SK-N-SH treated with all-trans-retinoic acid at 6 μM for 48 hours (cell line): ENCODE results near the gene ARHGEF10L.

Experiments used
- ATAC-seq: fragments of 200-7000 bp; cut with Tn5 transposase; 3 replicates; pipeline ENCODE4 v1.9.1; 2020; ENCODE audit warnings: mild to moderate bottlenecking, moderate library complexity
- ARNTL ChIP-seq: fragments of 450-650 bp; formaldehyde crosslinking; IDR thresholded peaks from 2 replicates; pipeline ENCODE4 v1.5.0; 2020; ENCODE audit warnings: low read depth, mild to moderate bottlenecking, moderate library complexity, borderline replicate concordance
- BACH2 ChIP-seq: fragments of 250-450 bp; sonication (Bioruptor Pico); IDR thresholded peaks from 2 replicates; pipeline ENCODE4 v1.9.0; 2021; ENCODE audit warnings: mild to moderate bottlenecking, borderline replicate concordance
- CREB5 ChIP-seq: fragments of 250-450 bp; sonication (Bioruptor Pico); IDR thresholded peaks from 2 replicates; pipeline ENCODE4 v1.5.1; 2020; ENCODE audit warnings: low read depth, mild to moderate bottlenecking, moderate library complexity
- CSDC2 ChIP-seq: fragments of 250-450 bp; sonication (Bioruptor Pico); IDR thresholded peaks from 2 replicates; pipeline ENCODE4 v1.5.0; 2020; ENCODE audit warnings: mild to moderate bottlenecking, moderate library complexity
- ESRRG ChIP-seq: fragments of 250-450 bp; sonication (Bioruptor Pico); IDR thresholded peaks from 2 replicates; pipeline ENCODE4 v1.6.1; 2021; ENCODE audit warnings: mild to moderate bottlenecking
- ISL1 ChIP-seq: fragments of 250-450 bp; sonication (Bioruptor Pico); IDR thresholded peaks from 2 replicates; pipeline ENCODE4 v2.1.2; 2022; ENCODE audit warnings: mild to moderate bottlenecking, moderate library complexity
- OSR1 ChIP-seq: fragments of 250-450 bp; sonication (Bioruptor Pico); IDR thresholded peaks from 2 replicates; pipeline ENCODE4 v1.8.0; 2022; ENCODE audit warnings: moderate library complexity, mild to moderate bottlenecking, inconsistent platforms
- PATZ1 ChIP-seq: fragments of 250-450 bp; sonication (Bioruptor Pico); IDR thresholded peaks from 2 replicates; pipeline ENCODE4 v1.8.0; 2020; ENCODE audit warnings: mild to moderate bottlenecking, moderate library complexity, borderline replicate concordance
- PPARA ChIP-seq: fragments of 250-450 bp; sonication (Bioruptor Pico); IDR thresholded peaks from 2 replicates; pipeline ENCODE4 v1.5.0; 2020; ENCODE audit warnings: mild to moderate bottlenecking, borderline replicate concordance
- RARB ChIP-seq: fragments of 250-450 bp; sonication (Bioruptor Pico); IDR thresholded peaks from 2 replicates; pipeline ENCODE4 v1.8.0; 2021; ENCODE audit warnings: mild to moderate bottlenecking, moderate library complexity
- SNAI2 ChIP-seq: fragments of 250-450 bp; sonication (Bioruptor Pico); IDR thresholded peaks from 2 replicates; pipeline ENCODE4 v1.5.0; 2020; ENCODE audit warnings: mild to moderate bottlenecking, moderate library complexity
- TCF4 ChIP-seq: fragments of 250-450 bp; sonication (Bioruptor Pico); IDR thresholded peaks from 2 replicates; pipeline ENCODE4 v1.8.0; 2021; ENCODE audit warnings: mild to moderate bottlenecking, moderate library complexity, borderline replicate concordance
- TOX ChIP-seq: fragments of 250-450 bp; sonication (Bioruptor Pico); IDR thresholded peaks from 2 replicates; pipeline ENCODE4 v1.8.0; 2021; ENCODE audit warnings: mild to moderate bottlenecking, moderate library complexity, borderline replicate concordance
- ZC3H10 ChIP-seq: fragments of 250-450 bp; sonication (Bioruptor Pico); IDR thresholded peaks from 2 replicates; pipeline ENCODE4 v1.5.1; 2021; ENCODE audit warnings: mild to moderate bottlenecking, moderate library complexity
- ZFP3 ChIP-seq: fragments of 250-450 bp; sonication (Bioruptor Pico); IDR thresholded peaks from 2 replicates; pipeline ENCODE4 v1.5.0; 2020; ENCODE audit warnings: mild to moderate bottlenecking, moderate library complexity
- ZFP30 ChIP-seq: fragments of 450-650 bp; formaldehyde crosslinking; IDR thresholded peaks from 2 replicates; pipeline ENCODE4 v1.5.0; 2022; ENCODE audit warnings: mild to moderate bottlenecking, moderate library complexity
- ZNF565 ChIP-seq: fragments of 450-650 bp; formaldehyde crosslinking; conservative IDR thresholded peaks from 2 replicates; pipeline ENCODE4 v1.5.0; 2020; ENCODE audit warnings: low read depth, mild to moderate bottlenecking, moderate library complexity
- ZNF70 ChIP-seq: fragments of 450-650 bp; formaldehyde crosslinking; IDR thresholded peaks from 2 replicates; pipeline ENCODE4 v1.5.0; 2020; ENCODE audit warnings: mild to moderate bottlenecking, moderate library complexity
- ZNF8 ChIP-seq: fragments of 450-650 bp; formaldehyde crosslinking; IDR thresholded peaks from 2 replicates; pipeline ENCODE4 v1.5.0; 2020; ENCODE audit warnings: mild to moderate bottlenecking, moderate library complexity
- TF ChIP-seq, protein P1 (sequence below): fragments of 250-450 bp; sonication (Bioruptor Pico); IDR thresholded peaks from 2 replicates; pipeline ENCODE4 v1.5.1; 2021; ENCODE audit warnings: mild to moderate bottlenecking, moderate library complexity
- TF ChIP-seq, protein P2 (sequence below): fragments of 250-450 bp; sonication (Bioruptor Pico); IDR thresholded peaks from 2 replicates; pipeline ENCODE4 v1.5.0; 2020; ENCODE audit warnings: mild to moderate bottlenecking, moderate library complexity

Gene ARHGEF10L

DNA sequence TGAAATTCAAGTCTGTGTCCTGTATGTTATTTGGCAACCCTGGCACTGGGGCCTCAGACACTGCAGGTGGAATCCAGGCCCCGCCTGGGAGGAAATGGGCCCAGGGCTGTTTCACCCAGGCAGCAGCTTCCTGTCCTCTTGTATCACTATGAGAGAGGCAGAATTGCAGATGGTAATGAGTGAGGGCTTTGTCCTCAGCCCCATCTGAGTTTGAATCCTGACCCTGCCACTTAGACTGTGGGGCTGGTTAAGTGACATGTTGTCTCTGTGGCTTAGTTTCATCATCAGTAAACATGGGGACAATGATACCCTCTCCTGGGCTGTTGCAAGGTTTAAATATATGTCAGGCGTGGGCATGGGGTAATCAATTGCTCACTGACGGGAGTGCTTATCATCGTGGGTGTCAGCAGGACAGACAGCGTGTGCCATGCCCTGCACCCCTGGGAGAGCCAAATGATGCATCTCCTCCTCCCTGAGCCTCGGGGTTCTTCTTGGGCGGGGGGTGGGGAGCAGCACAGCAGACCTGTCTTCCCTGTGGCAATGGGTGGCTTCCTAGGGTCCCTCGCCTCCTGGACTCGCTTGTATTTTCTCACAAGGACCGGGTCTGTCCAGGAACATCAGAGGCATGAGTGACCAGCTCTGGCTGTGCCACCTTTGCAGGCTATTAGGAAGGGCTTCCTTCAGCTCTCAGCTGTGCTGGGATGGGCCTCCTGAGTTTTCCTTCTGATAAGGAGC lies 42.1 kb downstream of the ARHGEF10L start:
- no peak for TF ChIP-seq RARB (CRISPR knock-in tag)
- no peak for TF ChIP-seq ZNF8 (CRISPR knock-in tag)
- TF ChIP-seq TOX (CRISPR knock-in tag), result no peak
- no peak for TF ChIP-seq CREB5 (CRISPR knock-in tag)
- TF ChIP-seq TCF4 (CRISPR knock-in tag), result no peak
- TF ChIP-seq BACH2 (CRISPR knock-in tag), result no peak
- TF ChIP-seq ESRRG (CRISPR knock-in tag), result no peak
- no peak for TF ChIP-seq SNAI2
- TF ChIP-seq, protein P1, sequence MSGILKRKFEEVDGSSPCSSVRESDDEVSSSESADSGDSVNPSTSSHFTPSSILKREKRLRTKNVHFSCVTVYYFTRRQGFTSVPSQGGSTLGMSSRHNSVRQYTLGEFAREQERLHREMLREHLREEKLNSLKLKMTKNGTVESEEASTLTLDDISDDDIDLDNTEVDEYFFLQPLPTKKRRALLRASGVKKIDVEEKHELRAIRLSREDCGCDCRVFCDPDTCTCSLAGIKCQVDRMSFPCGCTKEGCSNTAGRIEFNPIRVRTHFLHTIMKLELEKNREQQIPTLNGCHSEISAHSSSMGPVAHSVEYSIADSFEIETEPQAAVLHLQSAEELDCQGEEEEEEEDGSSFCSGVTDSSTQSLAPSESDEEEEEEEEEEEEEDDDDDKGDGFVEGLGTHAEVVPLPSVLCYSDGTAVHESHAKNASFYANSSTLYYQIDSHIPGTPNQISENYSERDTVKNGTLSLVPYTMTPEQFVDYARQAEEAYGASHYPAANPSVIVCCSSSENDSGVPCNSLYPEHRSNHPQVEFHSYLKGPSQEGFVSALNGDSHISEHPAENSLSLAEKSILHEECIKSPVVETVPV (CRISPR knock-in tag), result no peak
- no peak for TF ChIP-seq ZFP3 (CRISPR knock-in tag)
- TF ChIP-seq PPARA (CRISPR knock-in tag), result no peak
- no peak for TF ChIP-seq ZC3H10 (CRISPR knock-in tag)
- TF ChIP-seq, protein P2, sequence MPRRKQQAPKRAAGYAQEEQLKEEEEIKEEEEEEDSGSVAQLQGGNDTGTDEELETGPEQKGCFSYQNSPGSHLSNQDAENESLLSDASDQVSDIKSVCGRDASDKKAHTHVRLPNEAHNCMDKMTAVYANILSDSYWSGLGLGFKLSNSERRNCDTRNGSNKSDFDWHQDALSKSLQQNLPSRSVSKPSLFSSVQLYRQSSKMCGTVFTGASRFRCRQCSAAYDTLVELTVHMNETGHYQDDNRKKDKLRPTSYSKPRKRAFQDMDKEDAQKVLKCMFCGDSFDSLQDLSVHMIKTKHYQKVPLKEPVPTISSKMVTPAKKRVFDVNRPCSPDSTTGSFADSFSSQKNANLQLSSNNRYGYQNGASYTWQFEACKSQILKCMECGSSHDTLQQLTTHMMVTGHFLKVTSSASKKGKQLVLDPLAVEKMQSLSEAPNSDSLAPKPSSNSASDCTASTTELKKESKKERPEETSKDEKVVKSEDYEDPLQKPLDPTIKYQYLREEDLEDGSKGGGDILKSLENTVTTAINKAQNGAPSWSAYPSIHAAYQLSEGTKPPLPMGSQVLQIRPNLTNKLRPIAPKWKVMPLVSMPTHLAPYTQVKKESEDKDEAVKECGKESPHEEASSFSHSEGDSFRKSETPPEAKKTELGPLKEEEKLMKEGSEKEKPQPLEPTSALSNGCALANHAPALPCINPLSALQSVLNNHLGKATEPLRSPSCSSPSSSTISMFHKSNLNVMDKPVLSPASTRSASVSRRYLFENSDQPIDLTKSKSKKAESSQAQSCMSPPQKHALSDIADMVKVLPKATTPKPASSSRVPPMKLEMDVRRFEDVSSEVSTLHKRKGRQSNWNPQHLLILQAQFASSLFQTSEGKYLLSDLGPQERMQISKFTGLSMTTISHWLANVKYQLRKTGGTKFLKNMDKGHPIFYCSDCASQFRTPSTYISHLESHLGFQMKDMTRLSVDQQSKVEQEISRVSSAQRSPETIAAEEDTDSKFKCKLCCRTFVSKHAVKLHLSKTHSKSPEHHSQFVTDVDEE, result no peak
- TF ChIP-seq ZNF70, result no peak
- no peak for TF ChIP-seq ISL1 (CRISPR knock-in tag)
- no peak for TF ChIP-seq CSDC2 (CRISPR knock-in tag)
- no peak for TF ChIP-seq ZFP30 (CRISPR knock-in tag)
- TF ChIP-seq ZNF565 (CRISPR knock-in tag), result no peak
- no peak for TF ChIP-seq ARNTL (CRISPR knock-in tag)
- ATAC-seq, result no peak

- TF ChIP-seq ZNF565 (CRISPR knock-in tag) (no peak), TCF4 (CRISPR knock-in tag) (no peak), ZNF8 (CRISPR knock-in tag) (no peak), CREB5 (CRISPR knock-in tag) (no peak)
- TF ChIP-seq, all 23 proteins: peak for 0
Observed at GRCh38 chr1:17582124-17582774, 42.8 kb downstream of the ARHGEF10L start.

DNA sequence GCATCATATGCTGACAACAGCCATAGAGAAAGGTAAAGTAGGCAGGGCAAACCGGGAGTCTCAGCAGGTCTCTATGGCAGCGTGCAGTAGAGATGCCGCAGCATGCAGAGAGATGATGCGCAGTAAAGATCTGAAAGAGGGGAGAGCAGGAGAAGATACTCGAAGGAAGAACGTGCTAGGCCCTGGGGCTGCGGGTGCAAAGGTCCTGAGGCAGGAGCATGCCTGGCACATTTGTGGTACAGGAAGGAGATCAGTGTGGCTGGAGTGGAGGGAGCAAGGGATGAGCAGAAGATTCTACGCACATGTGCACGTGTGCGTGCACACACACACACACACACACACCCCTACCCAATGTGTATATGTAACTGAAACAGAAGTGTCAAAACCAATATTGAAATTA lies 45.0 kb downstream of the ARHGEF10L start:
- no peak for ATAC-seq
- TF ChIP-seq CSDC2 (CRISPR knock-in tag), result no peak

More at GRCh38 chr1:17582124-17582774, 42.8 kb downstream of the ARHGEF10L start:
- ATAC-seq, result no peak

- ATAC-seq, result no peak
- TF ChIP-seq, protein P1 (CRISPR knock-in tag), result no peak
- TF ChIP-seq TOX (CRISPR knock-in tag) (no peak), ZNF70 (no peak), PATZ1 (CRISPR knock-in tag) (no peak), PPARA (CRISPR knock-in tag) (no peak), OSR1 (CRISPR knock-in tag) (no peak), ZNF8 (CRISPR knock-in tag) (no peak)
Observed at GRCh38 chr1:17585266-17585987, 45.9 kb downstream of the ARHGEF10L start.
